ENCODE results near the gene FOXN1.

Gene FOXN1

GRCh38 chr17:28503420-28503819 lies 2.7 kb upstream of the FOXN1 start:
- ChIA-PET CTCF (interaction anchor here (1.7 to 16.2 kb wide), 4 partner anchors 9 to 87 kb away, joined by 4 to 260 read pairs (median 22); no protein-coding TSS in a partner anchor), POLR2A (interaction anchor here (0.6 to 0.7 kb wide), 2 partner anchors 19 to 40 kb away, joined by 5 read pairs; no protein-coding TSS in a partner anchor)
- TF ChIP-seq, protein P1, sequence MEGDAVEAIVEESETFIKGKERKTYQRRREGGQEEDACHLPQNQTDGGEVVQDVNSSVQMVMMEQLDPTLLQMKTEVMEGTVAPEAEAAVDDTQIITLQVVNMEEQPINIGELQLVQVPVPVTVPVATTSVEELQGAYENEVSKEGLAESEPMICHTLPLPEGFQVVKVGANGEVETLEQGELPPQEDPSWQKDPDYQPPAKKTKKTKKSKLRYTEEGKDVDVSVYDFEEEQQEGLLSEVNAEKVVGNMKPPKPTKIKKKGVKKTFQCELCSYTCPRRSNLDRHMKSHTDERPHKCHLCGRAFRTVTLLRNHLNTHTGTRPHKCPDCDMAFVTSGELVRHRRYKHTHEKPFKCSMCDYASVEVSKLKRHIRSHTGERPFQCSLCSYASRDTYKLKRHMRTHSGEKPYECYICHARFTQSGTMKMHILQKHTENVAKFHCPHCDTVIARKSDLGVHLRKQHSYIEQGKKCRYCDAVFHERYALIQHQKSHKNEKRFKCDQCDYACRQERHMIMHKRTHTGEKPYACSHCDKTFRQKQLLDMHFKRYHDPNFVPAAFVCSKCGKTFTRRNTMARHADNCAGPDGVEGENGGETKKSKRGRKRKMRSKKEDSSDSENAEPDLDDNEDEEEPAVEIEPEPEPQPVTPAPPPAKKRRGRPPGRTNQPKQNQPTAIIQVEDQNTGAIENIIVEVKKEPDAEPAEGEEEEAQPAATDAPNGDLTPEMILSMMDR (IDR thresholded peaks at IDR 0.05; ENCODE audit: control extremely low read depth, extremely low read depth, low read depth, missing control alignments), result no peak
- no peak for DNase-seq (ENCODE audit: extremely low spot score)

DNA sequence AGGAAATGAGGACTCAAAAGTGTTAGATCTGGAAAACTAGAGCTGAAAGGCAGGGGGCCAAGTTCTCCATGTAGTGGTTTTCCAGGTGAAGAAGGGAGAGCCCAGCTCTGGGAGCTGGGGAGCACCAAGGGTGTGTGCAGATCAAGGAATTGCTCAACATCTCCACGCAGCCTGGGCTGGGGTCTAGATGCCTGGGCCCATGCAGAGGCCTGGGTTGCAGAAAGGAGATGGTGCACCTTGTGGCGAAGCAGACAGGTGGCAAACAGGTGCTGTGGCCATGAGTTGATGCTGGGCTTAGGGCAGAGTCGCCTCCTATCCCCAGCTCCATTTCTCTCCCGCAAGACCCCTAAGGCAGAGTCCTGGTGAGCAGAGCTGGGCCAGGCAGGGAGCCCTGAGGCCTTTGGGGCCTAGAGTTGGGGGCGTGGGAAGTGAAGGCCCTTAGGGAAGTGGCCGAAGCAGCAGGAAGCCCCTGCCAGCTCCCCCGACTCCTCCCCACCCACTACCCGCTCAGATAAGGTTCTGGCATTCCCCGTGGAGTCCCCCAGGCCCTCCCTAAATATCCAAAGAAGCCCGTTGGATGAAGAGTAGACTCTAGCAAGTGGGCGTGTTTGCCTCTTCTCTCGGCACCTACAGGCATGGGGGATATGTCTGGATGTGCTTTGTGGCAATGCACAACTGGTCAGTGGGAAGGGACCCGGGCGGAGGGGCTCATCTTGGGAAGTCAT lies 777 bp downstream of the FOXN1 start:
- CTCF ChIA-PET, result interaction anchor here (1.1 to 5.0 kb wide), 4 partner anchors 12 to 40 kb away, joined by 3 to 36 read pairs (median 4); no protein-coding TSS in a partner anchor
- no peak for DNase-seq (ENCODE audit: extremely low spot score)
- POLR2A ChIA-PET, result no interaction called here
- TF ChIP-seq, protein P1 (IDR thresholded peaks at IDR 0.05; ENCODE audit: control extremely low read depth, extremely low read depth, low read depth, missing control alignments), result no peak

DNA sequence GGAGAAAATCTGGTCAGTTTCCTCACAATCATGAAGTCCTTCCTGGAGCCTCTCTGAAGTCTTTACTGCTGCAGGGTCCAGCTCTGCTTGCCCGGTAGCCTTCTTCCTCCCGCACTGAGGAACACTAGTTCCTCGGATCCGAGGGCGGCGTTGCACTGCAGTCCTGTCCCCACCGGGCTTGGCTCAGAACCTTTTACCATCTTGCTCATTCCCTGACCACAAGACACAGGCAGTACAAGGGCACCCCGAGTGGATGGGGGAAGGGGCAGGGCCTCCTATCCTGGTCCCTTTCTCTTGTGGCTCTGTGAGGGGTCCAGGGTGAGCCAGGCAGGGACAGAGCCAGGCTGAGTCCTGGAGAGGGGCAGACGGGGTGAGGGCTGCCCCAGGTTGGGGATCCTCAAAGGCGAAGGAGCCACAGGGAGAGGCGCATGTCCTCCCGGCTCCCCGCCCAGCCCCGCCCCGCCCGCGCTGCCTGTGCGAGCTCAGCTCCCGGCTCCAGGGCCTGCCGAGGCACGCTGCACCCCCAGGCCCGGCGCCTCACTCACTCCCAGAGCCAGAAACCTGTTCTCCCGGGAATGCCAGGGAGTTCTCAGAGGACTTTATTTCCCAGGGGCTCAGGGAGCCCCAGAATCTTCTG lies 1.5 kb downstream of the FOXN1 start:
- TF ChIP-seq, protein P1 (IDR thresholded peaks at IDR 0.05; ENCODE audit: control extremely low read depth, extremely low read depth, low read depth, missing control alignments), result no peak
- DNase-seq (ENCODE audit: extremely low spot score), result no peak
- POLR2A ChIA-PET, result no interaction called here
- CTCF ChIA-PET, result interaction anchor here (1.1 to 1.6 kb wide), 3 partner anchors 15 to 40 kb away, joined by 3 to 4 read pairs (median 3); no protein-coding TSS in a partner anchor

DNA sequence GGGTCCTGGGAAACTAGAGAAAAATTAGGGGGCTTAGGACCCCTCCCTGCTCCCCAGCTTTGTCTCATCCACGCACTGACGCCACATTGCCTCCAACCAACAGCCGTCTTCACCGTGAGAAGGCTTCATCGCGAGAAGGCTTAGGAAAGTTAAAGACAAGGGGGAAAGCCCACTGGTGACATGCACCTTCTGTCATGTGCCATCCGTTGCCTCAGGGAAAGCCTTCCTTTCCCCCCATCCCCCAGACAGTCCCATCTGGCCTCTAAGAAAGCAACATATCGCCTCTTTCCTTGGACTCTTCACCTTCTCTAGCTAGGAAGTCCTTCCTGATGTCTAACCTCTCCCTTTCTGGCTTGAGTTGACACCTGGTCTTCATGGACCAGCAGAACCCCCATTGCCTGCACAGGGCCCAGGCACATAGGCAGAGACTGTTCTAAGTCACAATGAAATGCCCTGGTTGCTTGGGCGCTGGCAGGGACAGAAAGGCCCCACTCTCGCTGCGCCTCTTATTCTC lies 2.1 kb downstream of the FOXN1 start:
- ChIA-PET POLR2A (no interaction called here), CTCF (interaction anchor here (1.4 to 5.0 kb wide), 3 partner anchors 8 to 29 kb away, joined by 3 to 28 read pairs (median 3); no protein-coding TSS in a partner anchor)
- TF ChIP-seq, protein P1 (IDR thresholded peaks at IDR 0.05; ENCODE audit: control extremely low read depth, extremely low read depth, low read depth, missing control alignments), result no peak
- DNase-seq (ENCODE audit: extremely low spot score), result no peak

GRCh38 chr17:28509789-28510188 lies 3.6 kb downstream of the FOXN1 start:
- TF ChIP-seq, protein P1 (IDR thresholded peaks at IDR 0.05; ENCODE audit: control extremely low read depth, extremely low read depth, low read depth, missing control alignments), result no peak
- DNase-seq (ENCODE audit: extremely low spot score), result no peak
- CTCF ChIA-PET, result interaction anchor here (0.8 to 5.0 kb wide), 6 partner anchors 9 to 31 kb away, joined by 3 to 28 read pairs (median 3); no protein-coding TSS in a partner anchor
- POLR2A ChIA-PET, result no interaction called here

GRCh38 chr17:28511858-28512461 lies 5.8 kb downstream of the FOXN1 start:
- DNase-seq (ENCODE audit: extremely low spot score), result no peak
- ChIA-PET POLR2A (no interaction called here), CTCF (interaction anchor here (1.5 to 5.0 kb wide), 4 partner anchors 8 to 37 kb away, joined by 5 to 28 read pairs (median 10); no protein-coding TSS in a partner anchor)
- TF ChIP-seq, protein P1 (IDR thresholded peaks at IDR 0.05; ENCODE audit: control extremely low read depth, extremely low read depth, low read depth, missing control alignments), result no peak
